ENCODE measurements around the gene TTBK2. TPM values are rescaled to one million over a fixed set of nuclear protein-coding genes. Genes with fewer than 3 reads are reported as not detected.
"Not testable (repeated sequence)": the region's sequence is repeated elsewhere in the genome, so short reads cannot be mapped to it uniquely, and the experiment has no call there.

Gene TTBK2
- total and polyA plus RNA-seq, 3 experiments from 2014 or later: 9.3 to 11.4 (median 11.1) TPM

- H3K4me3 Mint-ChIP-seq; H3K4me3 ChIP-seq (ENCODE audit: low read length); H3K27ac ChIP-seq (ENCODE audit: low read depth, low read length); H3K27me3 ChIP-seq (ENCODE audit: insufficient read depth, low read length, poor library complexity, severe bottlenecking); CTCF ChIA-PET; DNase-seq; H3K27me3 Mint-ChIP-seq; H3K9me3 ChIP-seq (ENCODE audit: low read length); H3K36me3 ChIP-seq (ENCODE audit: insufficient read depth, low read length); H3K27ac Mint-ChIP-seq; H3K4me1 Mint-ChIP-seq; POLR2A ChIA-PET; H3K4me1 ChIP-seq (ENCODE audit: insufficient read depth, low read length): not testable (repeated sequence)
- peaks cover 31 to 54% (median 45%) of the 10 kb centered on the region in 5 donors for H3K9me3 Mint-ChIP-seq
- peaks cover 29 to 79% (median 76%) of the 10 kb centered on the region in 3 donors for H3K36me3 Mint-ChIP-seq
Measured at GRCh38 chr15:42764154-42764731, 156.3 kb downstream of the TTBK2 start.

GRCh38 chr15:42761813-42762212, 158.8 kb downstream of the TTBK2 start:
- POLR2A ChIA-PET; H3K4me1 ChIP-seq (ENCODE audit: insufficient read depth, low read length); H3K9me3 ChIP-seq (ENCODE audit: low read length); H3K27me3 ChIP-seq (ENCODE audit: insufficient read depth, low read length, poor library complexity, severe bottlenecking); H3K4me3 ChIP-seq (ENCODE audit: low read length); H3K36me3 ChIP-seq (ENCODE audit: insufficient read depth, low read length); H3K27ac ChIP-seq (ENCODE audit: low read depth, low read length); H3K4me3 Mint-ChIP-seq; CTCF ChIA-PET; H3K27me3 Mint-ChIP-seq; H3K4me1 Mint-ChIP-seq; H3K27ac Mint-ChIP-seq; DNase-seq: not testable (repeated sequence)
- Mint-ChIP-seq H3K36me3 (peaks cover 26 to 57% (median 56%) of the 10 kb centered on the region in 3 donors), H3K9me3 (peaks cover 24 to 47% (median 45%) of the 10 kb centered on the region in 5 donors)

- Mint-ChIP-seq H3K27ac (no peak overlapping the region), H3K9me3 (peaks cover 18 to 40% (median 36%) of the 10 kb centered on the region in 5 donors), H3K27me3 (no peaks in the 10 kb centered on the region), H3K36me3 (peaks cover 22 to 48% (median 46%) of the 10 kb centered on the region in 3 donors), H3K4me1 (peaks cover 0 to 9% (median 4%) of the 10 kb centered on the region in 3 donors), H3K4me3 (no peak overlapping the region)
- Histone ChIP-seq H3K27me3 (ENCODE audit: insufficient read depth, low read length, poor library complexity, severe bottlenecking) (no peaks in the 10 kb centered on the region), H3K4me1 (ENCODE audit: insufficient read depth, low read length) (no peaks in the 10 kb centered on the region), H3K27ac (ENCODE audit: low read depth, low read length) (no peak overlapping the region), H3K9me3 (ENCODE audit: low read length) (peaks cover 10% of the 10 kb centered on the region), H3K4me3 (ENCODE audit: low read length) (no peak overlapping the region), H3K36me3 (ENCODE audit: insufficient read depth, low read length) (no peaks in the 10 kb centered on the region)
- ChIA-PET CTCF (no interaction called here), POLR2A (no interaction called here)
- no peak for DNase-seq
Measured at GRCh38 chr15:42760759-42761158, 159.8 kb downstream of the TTBK2 start.

- Mint-ChIP-seq H3K27me3 (no peaks in the 10 kb centered on the region), H3K36me3 (peaks cover 17 to 37% (median 35%) of the 10 kb centered on the region in 3 donors), H3K4me1 (peaks cover 0 to 9% (median 4%) of the 10 kb centered on the region in 3 donors), H3K9me3 (peaks cover 18 to 33% (median 31%) of the 10 kb centered on the region in 5 donors), H3K4me3 (no peak overlapping the region), H3K27ac (no peak overlapping the region)
- Histone ChIP-seq H3K4me1 (ENCODE audit: insufficient read depth, low read length) (no peaks in the 10 kb centered on the region), H3K27ac (ENCODE audit: low read depth, low read length) (no peak overlapping the region), H3K9me3 (ENCODE audit: low read length) (peaks cover 10% of the 10 kb centered on the region), H3K36me3 (ENCODE audit: insufficient read depth, low read length) (no peaks in the 10 kb centered on the region), H3K27me3 (ENCODE audit: insufficient read depth, low read length, poor library complexity, severe bottlenecking) (no peaks in the 10 kb centered on the region), H3K4me3 (ENCODE audit: low read length) (no peak overlapping the region)
- POLR2A ChIA-PET: no interaction called here
- DNase-seq: no peak
- CTCF ChIA-PET: no interaction called here
Measured at GRCh38 chr15:42759093-42759492, 161.5 kb downstream of the TTBK2 start.

- peaks cover 33 to 60% (median 46%) of the 10 kb centered on the region in 3 donors for H3K36me3 Mint-ChIP-seq
- no peak overlapping the region for H3K4me3 Mint-ChIP-seq
- no peaks in the 10 kb centered on the region for H3K4me1 Mint-ChIP-seq
- ChIA-PET POLR2A (no interaction called here), CTCF (no interaction called here)
- H3K4me1 ChIP-seq (ENCODE audit: insufficient read depth, low read length): no peaks in the 10 kb centered on the region
- H3K9me3 ChIP-seq (ENCODE audit: low read length): peaks cover 5% of the 10 kb centered on the region
- H3K9me3 Mint-ChIP-seq: peaks cover 3 to 12% (median 6%) of the 10 kb centered on the region in 5 donors
- H3K27ac ChIP-seq (ENCODE audit: low read depth, low read length): no peak overlapping the region
- no peaks in the 10 kb centered on the region for H3K27me3 Mint-ChIP-seq
- no peaks in the 10 kb centered on the region for H3K27me3 ChIP-seq (ENCODE audit: insufficient read depth, low read length, poor library complexity, severe bottlenecking)
- H3K27ac Mint-ChIP-seq: no peak overlapping the region
- H3K36me3 ChIP-seq (ENCODE audit: insufficient read depth, low read length): peaks cover 10% of the 10 kb centered on the region
- no peak for DNase-seq
- no peak overlapping the region for H3K4me3 ChIP-seq (ENCODE audit: low read length)
Measured at GRCh38 chr15:42750306-42750705, 170.3 kb downstream of the TTBK2 start.

- no peak for DNase-seq
- peaks cover 10% of the 10 kb centered on the region for H3K36me3 ChIP-seq (ENCODE audit: insufficient read depth, low read length)
- no peaks in the 10 kb centered on the region for H3K4me1 Mint-ChIP-seq
- H3K36me3 Mint-ChIP-seq: peaks cover 35 to 63% (median 46%) of the 10 kb centered on the region in 3 donors
- H3K9me3 Mint-ChIP-seq: peaks cover 3 to 12% (median 6%) of the 10 kb centered on the region in 5 donors
- no peak overlapping the region for H3K27ac Mint-ChIP-seq
- H3K27ac ChIP-seq (ENCODE audit: low read depth, low read length): no peak overlapping the region
- POLR2A ChIA-PET: no interaction called here
- no peaks in the 10 kb centered on the region for H3K27me3 ChIP-seq (ENCODE audit: insufficient read depth, low read length, poor library complexity, severe bottlenecking)
- H3K27me3 Mint-ChIP-seq: no peaks in the 10 kb centered on the region
- no peak overlapping the region for H3K4me3 ChIP-seq (ENCODE audit: low read length)
- no peak overlapping the region for H3K4me3 Mint-ChIP-seq
- CTCF ChIA-PET: no interaction called here
- H3K4me1 ChIP-seq (ENCODE audit: insufficient read depth, low read length): no peaks in the 10 kb centered on the region
- peaks cover 5% of the 10 kb centered on the region for H3K9me3 ChIP-seq (ENCODE audit: low read length)
Measured at GRCh38 chr15:42749266-42749665, 171.3 kb downstream of the TTBK2 start.

- Histone ChIP-seq H3K9me3 (ENCODE audit: low read length) (no peaks in the 10 kb centered on the region), H3K27ac (ENCODE audit: low read depth, low read length) (no peak overlapping the region), H3K4me3 (ENCODE audit: low read length) (no peak overlapping the region), H3K4me1 (ENCODE audit: insufficient read depth, low read length) (no peaks in the 10 kb centered on the region), H3K36me3 (ENCODE audit: insufficient read depth, low read length) (no peaks in the 10 kb centered on the region), H3K27me3 (ENCODE audit: insufficient read depth, low read length, poor library complexity, severe bottlenecking) (no peaks in the 10 kb centered on the region)
- no peak for DNase-seq
- no peak overlapping the region for H3K4me3 Mint-ChIP-seq
- no peaks in the 10 kb centered on the region for H3K9me3 Mint-ChIP-seq
- H3K36me3 Mint-ChIP-seq: peaks cover 5 to 29% (median 10%) of the 10 kb centered on the region in 3 donors
- H3K27ac Mint-ChIP-seq: no peak overlapping the region
- ChIA-PET POLR2A (no interaction called here), CTCF (no interaction called here)
- no peaks in the 10 kb centered on the region for H3K27me3 Mint-ChIP-seq
- H3K4me1 Mint-ChIP-seq: no peaks in the 10 kb centered on the region
Measured at GRCh38 chr15:42744195-42744594, 176.4 kb downstream of the TTBK2 start.

GRCh38 chr15:42742149-42742548, 178.4 kb downstream of the TTBK2 start:
- Mint-ChIP-seq H3K4me1 (peaks cover 5 to 6% (median 6%) of the 10 kb centered on the region in 3 donors), H3K27ac (no peak overlapping the region), H3K4me3 (peak overlapping the region in 1 of 7 donors; percentile 7), H3K27me3 (no peaks in the 10 kb centered on the region), H3K9me3 (no peaks in the 10 kb centered on the region), H3K36me3 (peaks cover 5 to 25% (median 10%) of the 10 kb centered on the region in 3 donors)
- Histone ChIP-seq H3K36me3 (ENCODE audit: insufficient read depth, low read length) (no peaks in the 10 kb centered on the region), H3K4me3 (ENCODE audit: low read length) (no peak overlapping the region), H3K4me1 (ENCODE audit: insufficient read depth, low read length) (peaks cover 6% of the 10 kb centered on the region), H3K27me3 (ENCODE audit: insufficient read depth, low read length, poor library complexity, severe bottlenecking) (no peaks in the 10 kb centered on the region), H3K27ac (ENCODE audit: low read depth, low read length) (no peak overlapping the region), H3K9me3 (ENCODE audit: low read length) (no peaks in the 10 kb centered on the region)
- ChIA-PET POLR2A (no interaction called here), CTCF (no interaction called here)
- DNase-seq: no peak
